SK-MEL-5 (cell line): ENCODE measurements around the gene PCMTD2. TPM values are rescaled to one million over a fixed set of nuclear protein-coding genes. Genes with fewer than 3 reads are reported as not detected.
"Not testable (repeated sequence)": the region's sequence is repeated elsewhere in the genome, so short reads cannot be mapped to it uniquely, and the experiment has no call there.

Experiments used
- DNase-seq: peaks from one replicate; pipeline ENCODE4 v3.0.0-alpha.2; 2016; ENCODE audit warnings: low read depth, low spot score
- in situ Hi-C: cut with HindIII; loops from 2 replicates; pipeline ENCODE4 v1.10.0; 2016; ENCODE audit warnings: low sequenced_read_pairs, high pct_unique_total_duplicates, low pct_unique_long_range_greater_than_20kb
- total RNA-seq: library from RNA; depleted of rRNA; stranded (reverse); fragments of >200 nt; shearing (Covaris generic); gene quantifications from 2 replicates; pipeline ENCODE4 v1.2.3, GENCODE V29; 2014

The PCMTD2 gene
- total RNA-seq, 1 experiment from 2014 or later: 41.1 TPM

GRCh38 chr20:64234291-64234791, 21.2 kb upstream of the PCMTD2 start:
- in situ Hi-C loops: no loop called here

DNA sequence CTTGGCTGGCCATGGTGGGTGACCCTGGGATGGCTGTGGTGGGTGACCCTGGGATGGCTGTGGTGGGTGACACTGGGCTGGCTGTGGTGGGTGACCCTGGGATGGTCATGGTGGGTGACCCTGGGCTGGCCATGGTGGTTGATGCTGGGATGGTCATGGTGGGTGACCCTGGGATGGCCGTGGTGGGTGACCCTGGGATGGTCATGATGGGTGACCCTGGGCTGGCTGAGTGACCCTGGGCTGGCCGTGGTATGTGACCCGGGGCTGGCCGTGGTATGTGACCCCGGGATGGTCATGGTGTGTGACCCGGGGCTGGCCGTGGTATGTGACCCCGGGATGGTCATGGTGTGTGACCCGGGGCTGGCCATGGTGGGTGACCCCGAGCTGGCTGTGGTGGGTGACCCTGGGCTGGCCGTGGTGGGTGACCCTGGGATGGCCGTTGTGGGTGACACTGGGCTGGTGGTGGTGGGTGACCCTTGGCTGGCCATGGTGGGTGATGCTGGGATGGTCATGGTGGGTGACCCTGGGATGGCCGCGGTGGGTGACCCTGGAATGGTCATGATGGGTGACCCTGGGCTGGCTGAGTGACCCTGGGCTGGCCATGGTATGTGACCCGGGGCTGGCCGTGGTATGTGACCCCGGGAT, 20.5 kb upstream of the PCMTD2 start:
- in situ Hi-C loops, DNase-seq: not testable (repeated sequence)

More at GRCh38 chr20:64234291-64234791, 21.2 kb upstream of the PCMTD2 start:
- DNase-seq: no peak

DNA sequence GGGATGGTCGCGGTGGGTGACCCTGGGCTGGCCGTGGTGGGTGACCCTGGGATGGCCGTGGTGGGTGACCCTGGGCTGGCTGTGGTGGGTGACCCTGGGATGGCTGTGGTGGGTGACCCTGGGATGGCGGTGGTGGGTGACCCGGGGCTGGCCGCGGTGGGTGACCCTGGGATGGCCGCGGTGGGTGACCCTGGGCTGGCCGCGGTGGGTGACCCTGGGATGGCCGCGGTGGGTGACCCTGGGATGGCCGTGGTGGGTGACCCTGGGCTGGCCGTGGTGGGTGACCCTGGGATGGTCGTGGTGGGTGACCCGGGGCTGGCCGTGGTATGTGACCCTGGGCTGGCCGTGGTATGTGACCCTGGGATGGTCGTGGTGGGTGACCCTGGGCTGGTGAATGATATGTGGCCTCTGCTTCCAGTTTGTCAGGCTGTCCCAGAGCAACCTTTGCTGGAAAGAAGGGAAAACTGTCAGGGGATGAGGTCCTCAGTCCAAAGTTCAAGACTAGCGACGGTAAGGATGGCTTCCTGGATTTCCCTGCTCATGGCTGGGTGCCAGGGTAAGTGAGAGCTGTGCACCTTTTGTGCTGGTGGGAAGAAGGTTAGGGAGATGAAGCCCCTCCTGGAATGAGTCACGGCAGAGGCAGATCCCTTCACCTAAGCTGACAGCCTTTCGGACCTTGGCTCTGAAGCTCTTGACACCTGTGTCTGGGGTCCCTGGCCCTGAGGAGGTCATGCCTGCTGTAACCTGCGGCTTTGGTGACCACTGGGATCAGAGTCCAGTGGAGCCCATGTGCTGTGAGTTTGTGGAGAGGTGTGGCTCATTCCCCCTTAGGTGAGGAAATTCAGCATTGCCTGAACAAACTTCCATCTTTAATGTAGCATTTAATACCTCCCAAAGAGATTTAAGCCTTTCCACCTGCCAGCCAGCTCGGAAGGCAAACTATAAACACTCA, 19.1 kb upstream of the PCMTD2 start:
- in situ Hi-C loops: no loop called here
- DNase-seq: no peak

DNA sequence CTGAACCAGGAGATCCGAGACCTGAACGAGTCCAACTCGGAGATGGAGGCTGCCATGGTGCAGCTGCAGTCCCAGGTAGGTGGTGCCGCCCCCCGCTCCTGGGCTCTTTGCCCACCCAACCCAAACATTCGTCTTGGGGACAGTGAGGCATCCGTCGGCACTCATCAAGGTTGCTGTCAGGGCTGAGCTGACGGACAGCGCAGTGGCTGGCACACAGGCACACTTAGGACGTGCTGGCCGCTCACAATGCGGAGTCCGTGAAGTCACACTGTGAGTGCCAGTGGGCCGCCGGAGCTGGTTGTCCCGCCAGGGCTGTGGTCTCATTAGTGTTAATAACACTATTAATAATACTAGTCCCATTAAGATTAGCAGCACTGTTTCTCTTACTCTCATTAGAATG, 18.2 kb upstream of the PCMTD2 start:
- no peak for DNase-seq
- in situ Hi-C loops: no loop called here

DNA sequence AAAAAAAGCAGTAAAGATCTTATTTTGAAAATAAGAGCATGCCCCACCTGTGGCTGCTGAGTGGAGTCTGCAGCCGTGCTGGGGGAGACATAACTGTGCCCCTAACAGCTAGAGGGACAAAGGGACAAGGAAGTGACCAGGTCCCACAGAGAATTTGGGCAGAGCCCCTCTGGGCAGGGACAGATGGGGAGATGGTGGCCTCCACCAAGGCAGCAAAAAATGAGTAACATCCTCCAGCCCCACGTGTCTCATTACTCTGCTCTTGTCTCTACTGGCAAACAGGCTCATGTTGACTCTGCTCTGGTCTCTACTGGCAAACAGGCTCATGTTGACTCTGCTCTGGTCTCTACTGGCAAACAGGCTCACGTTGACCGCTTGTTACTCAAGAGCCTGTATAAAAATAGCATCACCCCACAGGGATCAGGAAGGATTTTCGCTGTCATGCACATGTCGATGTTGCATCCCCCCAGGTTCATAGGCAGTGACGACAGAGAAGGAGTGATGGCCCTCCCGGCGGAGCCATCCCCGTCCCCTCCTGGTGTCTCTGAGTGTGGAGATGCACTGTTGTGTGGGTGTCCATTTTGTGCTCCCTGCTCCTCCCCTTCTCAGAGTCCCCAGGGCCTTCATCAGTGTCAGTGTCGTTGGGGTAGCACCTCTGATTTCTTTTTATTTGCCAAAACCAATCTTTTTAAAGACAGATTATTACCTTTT, 17.3 kb upstream of the PCMTD2 start:
- in situ Hi-C loops: no loop called here
- no peak for DNase-seq

GRCh38 chr20:64238851-64239387, 16.6 kb upstream of the PCMTD2 start:
- no peak for DNase-seq
- in situ Hi-C loops: no loop called here

DNA sequence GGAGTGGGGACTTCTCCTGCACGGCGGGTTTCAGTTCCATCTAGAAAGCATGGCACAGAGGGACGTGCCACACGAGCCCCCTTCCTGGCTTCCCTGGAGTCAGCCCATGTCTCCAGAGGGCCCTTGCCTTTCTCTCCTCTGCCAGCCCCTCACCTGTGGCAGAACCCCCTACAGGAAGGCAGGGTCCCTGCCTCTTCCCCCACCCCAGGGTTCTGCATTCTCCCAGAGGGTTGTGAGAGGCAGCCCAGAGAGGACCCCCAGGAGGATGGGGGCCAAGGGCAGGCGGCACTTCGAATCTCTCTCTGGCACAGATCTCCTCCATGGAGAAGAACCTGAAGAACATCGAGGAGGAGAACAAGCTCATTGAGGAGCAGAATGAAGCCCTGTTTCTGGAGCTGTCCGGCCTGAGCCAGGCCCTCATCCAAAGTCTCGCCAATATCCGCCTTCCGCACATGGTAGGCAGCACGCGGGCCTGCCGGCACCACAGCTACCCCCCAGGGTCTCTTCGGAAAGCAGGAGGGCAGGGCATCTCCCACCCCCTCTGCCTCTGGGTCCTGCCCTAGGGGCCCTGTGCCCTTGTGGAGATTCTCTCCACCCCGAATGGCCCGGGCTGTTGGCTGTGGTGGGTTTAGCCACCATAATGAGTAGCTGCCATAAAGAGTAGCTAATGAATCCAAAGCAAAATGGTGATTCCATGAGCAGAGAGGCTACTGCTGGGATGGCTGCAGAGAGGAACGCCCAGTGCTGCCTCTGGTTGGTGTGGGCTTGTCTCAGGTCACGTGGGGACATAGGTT, 15.9 kb upstream of the PCMTD2 start:
- DNase-seq: no peak
- in situ Hi-C loops: no loop called here

- in situ Hi-C loops: no loop called here
- DNase-seq: no peak
These were observed 15.1 kb upstream of the PCMTD2 start for GRCh38 chr20:64240243-64241015.

DNA sequence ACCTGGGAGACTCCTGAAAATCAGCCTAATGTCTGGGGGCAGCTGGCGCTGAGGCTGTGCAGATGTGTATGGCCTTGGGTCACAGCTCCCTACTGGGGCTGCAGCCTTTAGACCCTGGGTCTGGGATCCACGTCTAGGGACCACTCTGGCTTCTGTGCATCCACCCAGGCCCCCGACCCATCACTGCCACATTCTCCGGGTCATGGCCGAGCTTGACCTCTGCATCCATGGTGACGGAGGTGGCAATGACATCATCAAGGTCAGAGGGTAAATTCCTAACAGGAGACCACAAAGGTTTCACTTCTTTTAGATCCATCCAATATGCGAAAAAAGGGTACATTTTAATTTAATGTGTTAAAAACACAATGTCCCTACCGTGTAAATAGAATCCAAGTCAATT, 14.5 kb upstream of the PCMTD2 start:
- in situ Hi-C loops: no loop called here
- DNase-seq: no peak

DNA sequence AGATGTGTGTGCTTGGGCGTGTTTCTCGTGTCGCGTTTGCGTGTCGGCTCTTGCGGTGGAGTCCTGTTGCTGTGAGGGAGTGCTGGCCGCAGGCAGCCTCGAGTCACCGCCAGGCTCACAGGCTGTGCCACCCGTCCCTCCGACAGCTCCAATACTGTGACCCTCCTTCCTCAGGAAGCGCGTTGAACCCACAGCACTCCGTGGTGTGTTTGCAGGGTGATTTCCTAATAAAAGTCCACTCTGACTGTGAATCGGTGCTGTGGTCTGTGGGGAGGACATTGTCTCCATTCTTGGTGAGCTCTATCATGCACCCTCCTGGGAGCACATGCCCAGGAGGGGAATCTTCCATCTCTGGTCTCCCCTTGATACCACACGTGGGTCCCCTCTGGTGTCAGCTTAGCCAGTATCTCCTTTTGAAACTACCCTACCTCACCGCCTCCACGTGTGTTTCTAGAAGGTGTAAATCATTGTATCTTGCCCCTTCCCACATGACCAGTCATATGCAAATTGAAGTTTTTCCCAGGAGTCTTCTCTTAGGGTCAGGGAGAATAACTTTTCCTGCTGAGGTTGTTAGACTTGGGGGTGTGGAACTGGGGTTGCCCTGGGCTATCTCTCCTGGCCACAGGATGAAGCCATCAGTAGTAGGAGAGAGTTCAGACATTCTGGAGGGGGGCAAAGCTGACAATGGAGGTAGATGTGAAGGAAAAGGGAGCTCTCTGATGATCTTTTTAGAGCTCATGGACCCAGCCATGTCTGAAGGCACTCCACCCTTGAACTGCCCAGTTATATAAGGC, 13.3 kb upstream of the PCMTD2 start:
- no peak for DNase-seq
- in situ Hi-C loops: no loop called here

DNA sequence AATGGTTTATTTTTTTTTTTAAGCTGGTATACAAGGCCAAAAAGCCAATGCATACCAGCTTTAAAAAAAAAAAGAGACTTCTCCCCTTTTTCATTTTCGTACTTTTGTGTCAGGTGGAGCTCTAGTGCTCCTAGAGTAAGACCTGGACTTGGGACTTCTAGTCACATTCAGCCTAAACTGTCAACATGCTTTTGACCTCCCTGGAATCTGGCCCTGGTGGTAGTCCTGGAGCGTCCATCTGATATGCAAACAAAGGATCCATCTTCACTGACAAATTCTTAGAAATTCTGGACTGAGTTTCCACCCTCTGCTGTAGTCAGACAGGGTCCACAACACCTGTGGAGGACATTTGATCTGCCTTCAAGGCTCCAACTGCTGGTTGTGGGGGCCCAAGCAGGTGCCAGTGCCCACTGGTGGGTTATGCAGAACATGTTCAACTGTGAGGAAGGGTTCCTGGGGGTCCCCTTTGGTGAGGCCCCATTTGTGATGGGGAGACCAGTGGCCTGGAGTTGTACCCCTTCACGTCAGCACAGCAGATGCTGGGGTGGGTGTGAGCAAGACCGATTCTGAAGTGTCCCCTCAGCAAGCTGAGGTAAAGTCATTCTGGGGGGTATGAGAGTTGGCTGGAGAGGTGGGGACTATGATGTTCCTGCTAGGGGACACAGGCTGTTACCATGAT, 12.6 kb upstream of the PCMTD2 start:
- in situ Hi-C loops: no loop called here
- DNase-seq: no peak

GRCh38 chr20:64244281-64244805, 11.2 kb upstream of the PCMTD2 start:
- no peak for DNase-seq
- in situ Hi-C loops: no loop called here

DNA sequence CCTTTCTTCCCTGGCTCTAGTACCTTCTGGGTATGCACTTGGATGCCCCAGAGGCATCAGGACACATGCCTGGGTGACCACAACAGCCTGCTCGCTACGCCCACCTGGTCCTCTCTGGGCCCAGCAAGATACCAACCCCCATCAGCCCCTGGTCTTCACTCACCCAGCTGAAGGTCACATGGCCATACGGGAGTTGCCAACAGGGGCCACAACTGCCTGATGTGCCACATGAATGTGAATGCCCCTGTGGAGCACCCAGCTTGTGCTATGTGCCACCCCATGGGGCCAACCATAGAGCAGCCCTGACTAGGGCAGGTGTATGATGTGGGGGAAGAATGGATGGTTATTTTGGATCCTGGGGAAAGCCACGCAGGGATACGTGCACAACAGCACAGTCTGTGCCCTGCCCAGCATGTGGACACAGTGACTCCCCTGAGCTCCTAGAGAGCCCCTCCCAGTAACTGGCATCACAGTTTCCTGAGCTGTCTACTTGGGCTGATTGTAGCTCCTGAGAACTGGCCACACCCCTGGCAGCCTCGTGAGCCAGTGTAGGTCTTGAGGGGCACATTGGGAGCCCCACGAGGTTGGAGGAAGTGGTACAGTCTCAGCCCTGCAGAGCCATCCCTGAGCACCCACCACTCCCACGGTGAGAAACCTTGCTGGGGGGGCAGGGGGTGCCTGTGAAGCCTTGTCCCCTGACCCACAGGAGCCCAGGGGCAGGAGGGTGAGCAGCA, 10.5 kb upstream of the PCMTD2 start:
- in situ Hi-C loops: no loop called here

GRCh38 chr20:64245746-64246595, 9.6 kb upstream of the PCMTD2 start:
- in situ Hi-C loops: no loop called here

More for the DNA sequence above, 10.5 kb upstream of the PCMTD2 start:
- no peak for DNase-seq

More at GRCh38 chr20:64245746-64246595, 9.6 kb upstream of the PCMTD2 start:
- DNase-seq: no peak
